OCI-LY7 (cell line): Measurements from ENCODE around the gene MAP4K5. TPM values are rescaled to one million over a fixed set of nuclear protein-coding genes. Genes with fewer than 3 reads are reported as not detected.

Experiments used
- BruUV-seq: library from RNA; stranded (reverse); fragments of 400-500 nt; replicated peaks from 2 replicates; lab custom pipeline; 2021; lab: Mats Ljungman, UMichigan
- CTCF ChIA-PET: fragments of 300-600 bp; sonication (Branson Sonifier 250); formaldehyde crosslinking; loops from one replicate; lab custom pipeline; 2022; ENCODE audit warnings: antibody characterized with exemption; ENCODE audit not compliant: unreplicated experiment; lab: Charles Lee
- POLR2A ChIA-PET: fragments of 300-600 bp; sonication (Branson Sonifier 250); formaldehyde crosslinking; loops from one replicate; lab custom pipeline; 2022; ENCODE audit warnings: antibody characterized with exemption; lab: Charles Lee
- DNase-seq: peaks from one replicate; pipeline ENCODE4 v3.0.0-alpha.2; 2015; ENCODE audit warnings: low spot score
- H2AFZ ChIP-seq: fragments of 200-600 bp; sonication (generic), shearing (Covaris generic); 2 replicates; pipeline ENCODE4 v1.6.1; 2014; ENCODE audit warnings: mild to moderate bottlenecking, antibody characterized with exemption, low read length, moderate library complexity
- H3K27ac ChIP-seq: fragments of 200-600 bp; sonication (generic); 2 replicates; pipeline ENCODE4 v1.5.1; 2014; ENCODE audit warnings: mixed run types, low read depth, mild to moderate bottlenecking, moderate library complexity, low read length, inconsistent platforms; ENCODE audit not compliant: poor library complexity, severe bottlenecking
- H3K36me3 ChIP-seq: fragments of 200-600 bp; sonication (generic); 2 replicates; pipeline ENCODE4 v1.6.1; 2014; ENCODE audit warnings: mild to moderate bottlenecking, antibody characterized with exemption, low read length, moderate library complexity, mixed read lengths; ENCODE audit not compliant: insufficient read depth
- H3K4me1 ChIP-seq: fragments of 200-600 bp; sonication (generic); 2 replicates; pipeline ENCODE4 v1.5.1; 2014; ENCODE audit warnings: mild to moderate bottlenecking, low read length; ENCODE audit not compliant: insufficient read depth, poor library complexity, severe bottlenecking
- H3K4me2 ChIP-seq: fragments of 200-600 bp; sonication (generic); 2 replicates; pipeline ENCODE4 v1.6.1; 2014; ENCODE audit warnings: mild to moderate bottlenecking, low read length
- H3K4me3 ChIP-seq: fragments of 200-600 bp; sonication (generic); 2 replicates; pipeline ENCODE4 v1.5.1; 2014; ENCODE audit warnings: mild to moderate bottlenecking, low read depth, low read length; ENCODE audit not compliant: poor library complexity, severe bottlenecking
- H3K79me2 ChIP-seq: fragments of 200-600 bp; sonication (generic); 2 replicates; pipeline ENCODE4 v1.6.1; 2016; ENCODE audit warnings: low read depth, mild to moderate bottlenecking, low read length, moderate library complexity, mixed read lengths; ENCODE audit not compliant: insufficient read depth
- H3K9me2 ChIP-seq: fragments of 200-600 bp; sonication (generic); 2 replicates; pipeline ENCODE4 v1.6.1; 2016; ENCODE audit warnings: mild to moderate bottlenecking, low read length, mixed read lengths; ENCODE audit not compliant: insufficient read depth
- H3K9me3 ChIP-seq: fragments of 200-600 bp; sonication (generic); 2 replicates; pipeline ENCODE4 v1.6.1; 2014; ENCODE audit warnings: mild to moderate bottlenecking, mixed run types, low read length, mixed read lengths
- H4K20me1 ChIP-seq: fragments of 200-600 bp; sonication (generic); 2 replicates; pipeline ENCODE4 v1.6.1; 2014; ENCODE audit warnings: mild to moderate bottlenecking, antibody characterized with exemption, low read length, moderate library complexity, mixed read lengths; ENCODE audit not compliant: insufficient read depth
- EZH2phosphoT487 ChIP-seq: fragments of 200-600 bp; sonication (generic); IDR thresholded peaks from 2 replicates; pipeline ENCODE4 v1.6.1; 2018; ENCODE audit warnings: low read depth, borderline replicate concordance, mild to moderate bottlenecking, mixed run types, antibody characterized with exemption, low read length, moderate library complexity, mixed read lengths
- intact Hi-C: fragments of 100-400 bp; cut with micrococcal nuclease; formaldehyde crosslinking; loops from one replicate; pipeline ENCODE4 v1.10.0; 2022; ENCODE audit not compliant: unreplicated experiment
- total RNA-seq, 2 experiments: library from RNA; depleted of rRNA in 1 of 2; stranded (reverse); fragments of >200 nt in 1 of 2; shearing (Covaris generic) in 1 of 2; gene quantifications; 2 replicates each; pipeline ENCODE4 v1.2.3, GENCODE V29; 2014 to 2022
- TF ChIP-seq, protein P1 (sequence below): fragments of 200-600 bp; sonication (generic); conservative IDR thresholded peaks from 2 replicates; pipeline ENCODE4 v1.5.1; 2014; ENCODE audit warnings: mild to moderate bottlenecking, antibody characterized with exemption, low read length, moderate library complexity, mixed read lengths

Gene MAP4K5
- total RNA-seq, 2 experiments from 2014 or later = 36.7 to 44.0 TPM

GRCh38 chr14:50447461-50447860, 84.9 kb downstream of the MAP4K5 start:
- no peak overlapping the region for H3K4me3 ChIP-seq
- intact Hi-C loops = no loop called here
- CTCF ChIA-PET = no interaction called here
- no peak overlapping the region for H2AFZ ChIP-seq
- H4K20me1 ChIP-seq = no peaks in the 10 kb centered on the region
- H3K4me1 ChIP-seq = no peaks in the 10 kb centered on the region
- no peak for TF ChIP-seq EZH2phosphoT487
- TF ChIP-seq, protein P1, sequence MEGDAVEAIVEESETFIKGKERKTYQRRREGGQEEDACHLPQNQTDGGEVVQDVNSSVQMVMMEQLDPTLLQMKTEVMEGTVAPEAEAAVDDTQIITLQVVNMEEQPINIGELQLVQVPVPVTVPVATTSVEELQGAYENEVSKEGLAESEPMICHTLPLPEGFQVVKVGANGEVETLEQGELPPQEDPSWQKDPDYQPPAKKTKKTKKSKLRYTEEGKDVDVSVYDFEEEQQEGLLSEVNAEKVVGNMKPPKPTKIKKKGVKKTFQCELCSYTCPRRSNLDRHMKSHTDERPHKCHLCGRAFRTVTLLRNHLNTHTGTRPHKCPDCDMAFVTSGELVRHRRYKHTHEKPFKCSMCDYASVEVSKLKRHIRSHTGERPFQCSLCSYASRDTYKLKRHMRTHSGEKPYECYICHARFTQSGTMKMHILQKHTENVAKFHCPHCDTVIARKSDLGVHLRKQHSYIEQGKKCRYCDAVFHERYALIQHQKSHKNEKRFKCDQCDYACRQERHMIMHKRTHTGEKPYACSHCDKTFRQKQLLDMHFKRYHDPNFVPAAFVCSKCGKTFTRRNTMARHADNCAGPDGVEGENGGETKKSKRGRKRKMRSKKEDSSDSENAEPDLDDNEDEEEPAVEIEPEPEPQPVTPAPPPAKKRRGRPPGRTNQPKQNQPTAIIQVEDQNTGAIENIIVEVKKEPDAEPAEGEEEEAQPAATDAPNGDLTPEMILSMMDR = no peak
- no peak overlapping the region for H3K27ac ChIP-seq
- BruUV-seq = no TSS peak
- peaks cover 7% of the 10 kb centered on the region; the same call in 1 of the 2 replicates for H3K9me3 ChIP-seq
- POLR2A ChIA-PET = no interaction called here
- H3K79me2 ChIP-seq = no peaks in the 10 kb centered on the region
- H3K4me2 ChIP-seq = no peak overlapping the region
- DNase-seq = no peak
- H3K36me3 ChIP-seq = peaks cover 71% of the 10 kb centered on the region
- no peaks in the 10 kb centered on the region for H3K9me2 ChIP-seq

GRCh38 chr14:50434528-50434927, 97.8 kb downstream of the MAP4K5 start:
- Histone ChIP-seq H3K4me2 (no peak overlapping the region), H3K4me1 (no peaks in the 10 kb centered on the region), H3K79me2 (no peaks in the 10 kb centered on the region), H3K9me2 (no peaks in the 10 kb centered on the region), H3K9me3 (peaks cover 13% of the 10 kb centered on the region), H2AFZ (no peak overlapping the region), H4K20me1 (no peaks in the 10 kb centered on the region), H3K36me3 (peaks cover 46% of the 10 kb centered on the region), H3K27ac (no peak overlapping the region), H3K4me3 (no peak overlapping the region)
- DNase-seq = no peak
- no TSS peak for BruUV-seq
- ChIA-PET POLR2A (interaction anchor here (0.6 kb wide), 1 partner anchor 14 kb away, joined by 3 read pairs; no protein-coding TSS in a partner anchor), CTCF (no interaction called here)
- intact Hi-C loops = no loop called here
- TF ChIP-seq EZH2phosphoT487 = no peak
- TF ChIP-seq, protein P1 = no peak

GRCh38 chr14:50432131-50432530, 100.2 kb downstream of the MAP4K5 start:
- no TSS peak for BruUV-seq
- DNase-seq = no peak

More at GRCh38 chr14:50432131-50432530, 100.2 kb downstream of the MAP4K5 start:
- Histone ChIP-seq H3K36me3 (peaks cover 39% of the 10 kb centered on the region), H3K4me2 (no peak overlapping the region), H3K79me2 (no peaks in the 10 kb centered on the region), H3K9me2 (no peaks in the 10 kb centered on the region), H2AFZ (no peak overlapping the region), H3K9me3 (peaks cover 6% of the 10 kb centered on the region), H3K27ac (no peak overlapping the region), H4K20me1 (no peaks in the 10 kb centered on the region), H3K4me3 (no peak overlapping the region), H3K4me1 (no peaks in the 10 kb centered on the region)
- no peak for TF ChIP-seq EZH2phosphoT487
- TF ChIP-seq, protein P1 = no peak
- ChIA-PET POLR2A (interaction anchor here (1.0 kb wide), 1 partner anchor 907 kb away, joined by 3 read pairs; no protein-coding TSS in a partner anchor), CTCF (no interaction called here)
- intact Hi-C loops = no loop called here
